Central memory CD8-positive, alpha-beta T cell (primary cell): ENCODE data around the gene KIAA1671.
A peak's percentile ranks its signal among the peaks of the same experiment; 100 is the strongest.

Experiments
- ATAC-seq: fragments of 150-1000 bp; cut with Tn5 transposase; replicated peaks from 2 replicates; pipeline ENCODE4 v1.10.0; 2022; ENCODE audit warnings: mild to moderate bottlenecking, moderate FRiP score, moderate number of reproducible peaks; ENCODE audit not compliant: poor library complexity, severe bottlenecking; ENCODE audit errors: extremely low read depth
- DNase-seq, 2 donors: peaks; one replicate each; pipeline ENCODE4 v3.0.0; 2021; ENCODE audit warnings: low spot score in 2 of 2
- H3K27ac Mint-ChIP-seq: one replicate; pipeline ENCODE4 v1.8.0; 2022; ENCODE audit warnings: low read depth, mild to moderate bottlenecking, moderate library complexity, mixed read lengths
- H3K27me3 Mint-ChIP-seq: one replicate; pipeline ENCODE4 v1.8.0; 2022; ENCODE audit warnings: mixed read lengths
- H3K36me3 Mint-ChIP-seq: one replicate; pipeline ENCODE4 v1.8.0; 2022; ENCODE audit warnings: mild to moderate bottlenecking, moderate library complexity, mixed read lengths; ENCODE audit not compliant: insufficient read depth
- H3K4me1 Mint-ChIP-seq: one replicate; pipeline ENCODE4 v1.8.0; 2022; ENCODE audit warnings: mixed read lengths
- H3K4me3 Mint-ChIP-seq: one replicate; pipeline ENCODE4 v1.8.0; 2022; ENCODE audit warnings: mild to moderate bottlenecking, moderate library complexity, mixed read lengths
- H3K9me3 Mint-ChIP-seq: one replicate; pipeline ENCODE4 v1.8.0; 2022; ENCODE audit warnings: mixed read lengths

Gene KIAA1671

GRCh38 chr22:24938741-24939341 is 13.7 kb upstream of the KIAA1671 start:
- H3K9me3 Mint-ChIP-seq = no peaks in the 10 kb centered on the region
- DNase-seq = peak in 1 of 2 donors; percentile 13
- H3K36me3 Mint-ChIP-seq = peaks cover 4% of the 10 kb centered on the region
- H3K4me1 Mint-ChIP-seq = no peaks in the 10 kb centered on the region
- no peak overlapping the region for H3K4me3 Mint-ChIP-seq
- ATAC-seq = peak; percentile 28
- H3K27ac Mint-ChIP-seq = no peak overlapping the region
- no peaks in the 10 kb centered on the region for H3K27me3 Mint-ChIP-seq

- Mint-ChIP-seq H3K9me3 (no peaks in the 10 kb centered on the region), H3K4me3 (no peak overlapping the region), H3K27ac (no peak overlapping the region), H3K27me3 (peaks cover 25% of the 10 kb centered on the region), H3K4me1 (no peaks in the 10 kb centered on the region), H3K36me3 (peaks cover 4% of the 10 kb centered on the region)
- ATAC-seq (no peak), DNase-seq (no peak)
These were observed 10.2 kb upstream of the KIAA1671 start for GRCh38 chr22:24942301-24942700.

DNA sequence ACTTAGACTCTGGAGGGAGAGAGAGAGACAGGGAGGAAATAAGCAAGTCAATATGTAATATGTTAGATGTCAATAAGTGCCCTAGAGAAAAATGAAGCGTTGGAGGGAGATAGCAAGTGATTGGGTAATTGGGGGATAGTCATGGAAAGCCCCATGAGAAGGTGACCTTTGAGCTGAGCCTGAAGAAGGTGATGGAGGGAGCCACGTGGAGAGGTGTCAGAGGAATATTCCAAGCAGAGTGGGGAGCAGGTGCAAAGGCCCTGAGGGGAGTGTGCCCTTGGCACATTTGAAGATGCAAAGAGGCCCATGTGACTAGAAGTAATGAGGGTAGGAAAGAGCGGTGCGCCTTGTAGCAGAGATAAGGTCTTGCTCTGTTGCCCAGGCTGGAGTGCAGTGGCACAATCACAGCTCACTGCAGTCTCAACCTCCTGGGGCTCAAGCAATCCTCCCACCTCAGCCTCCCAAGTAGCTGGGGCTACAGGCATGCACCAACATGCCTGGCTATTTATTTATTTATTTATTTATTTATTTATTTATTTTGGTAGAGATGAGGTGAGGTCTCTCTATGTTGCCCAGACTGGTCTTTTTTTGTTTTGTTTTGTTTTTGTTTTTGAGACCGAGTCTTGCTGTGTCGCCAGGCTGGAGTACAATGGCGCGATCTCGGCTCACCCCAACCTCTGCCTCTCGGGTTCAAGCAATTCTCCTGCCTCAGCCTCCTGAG is 8.1 kb upstream of the KIAA1671 start:
- H3K4me3 Mint-ChIP-seq = no peak overlapping the region
- no peak overlapping the region for H3K27ac Mint-ChIP-seq
- no peaks in the 10 kb centered on the region for H3K36me3 Mint-ChIP-seq
- no peaks in the 10 kb centered on the region for H3K9me3 Mint-ChIP-seq
- no peaks in the 10 kb centered on the region for H3K4me1 Mint-ChIP-seq
- ATAC-seq (no peak), DNase-seq (no peak)
- H3K27me3 Mint-ChIP-seq = peaks cover 45% of the 10 kb centered on the region

DNA sequence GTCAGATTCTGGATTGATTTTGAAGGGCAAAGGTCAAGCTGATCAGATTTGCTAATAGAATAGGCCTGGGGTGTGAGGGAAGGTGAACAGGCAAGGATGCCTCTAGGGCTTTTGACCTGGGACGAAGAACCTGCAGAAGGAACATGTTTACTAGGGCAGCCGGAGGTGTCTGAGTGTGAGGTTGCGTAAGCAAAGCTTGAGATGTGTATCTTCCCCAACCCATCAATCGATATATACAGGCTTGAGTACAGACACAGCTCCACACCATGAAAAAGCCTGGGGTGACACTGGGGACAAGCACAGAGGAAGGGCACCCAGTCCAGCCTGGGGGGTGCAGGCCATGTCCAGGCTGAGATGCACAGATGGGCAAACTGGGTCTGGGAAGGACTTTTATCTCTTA is 7.1 kb upstream of the KIAA1671 start:
- Mint-ChIP-seq H3K4me1 (peaks cover 5% of the 10 kb centered on the region), H3K4me3 (no peak overlapping the region), H3K27ac (no peak overlapping the region), H3K36me3 (no peaks in the 10 kb centered on the region), H3K27me3 (peaks cover 56% of the 10 kb centered on the region), H3K9me3 (no peaks in the 10 kb centered on the region)
- ATAC-seq (no peak), DNase-seq (no peak)

DNA sequence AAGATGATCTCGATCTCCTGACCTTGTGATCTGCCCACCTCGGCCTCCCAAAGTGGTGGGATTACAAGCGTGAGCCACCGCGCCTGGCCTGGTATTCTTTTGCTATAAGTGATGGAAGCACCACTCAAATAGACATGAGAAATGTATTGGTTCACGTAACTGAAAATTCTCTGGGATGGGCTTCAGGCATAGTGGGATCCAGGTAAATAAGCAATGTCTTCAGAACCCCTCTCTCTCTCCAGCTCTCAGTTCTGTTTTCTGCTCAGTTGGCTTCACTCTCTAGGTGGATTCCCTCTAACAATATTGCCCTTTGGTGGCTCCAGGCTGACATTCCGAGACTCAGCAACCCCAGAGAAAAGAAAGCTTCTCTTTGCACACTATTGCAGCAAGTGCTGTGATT is 5.1 kb upstream of the KIAA1671 start:
- H3K36me3 Mint-ChIP-seq = peaks cover 3% of the 10 kb centered on the region
- H3K27me3 Mint-ChIP-seq = peaks cover 71% of the 10 kb centered on the region
- peaks cover 17% of the 10 kb centered on the region for H3K4me1 Mint-ChIP-seq
- DNase-seq (no peak), ATAC-seq (no peak)
- no peak overlapping the region for H3K4me3 Mint-ChIP-seq
- H3K27ac Mint-ChIP-seq = no peak overlapping the region
- no peaks in the 10 kb centered on the region for H3K9me3 Mint-ChIP-seq

- H3K4me3 Mint-ChIP-seq = no peak overlapping the region
- H3K4me1 Mint-ChIP-seq = peaks cover 18% of the 10 kb centered on the region
- peaks cover 71% of the 10 kb centered on the region for H3K27me3 Mint-ChIP-seq
- ATAC-seq = no peak
- no peaks in the 10 kb centered on the region for H3K9me3 Mint-ChIP-seq
- H3K27ac Mint-ChIP-seq = no peak overlapping the region
- peaks cover 3% of the 10 kb centered on the region for H3K36me3 Mint-ChIP-seq
- no peak for DNase-seq
These were observed 4.6 kb upstream of the KIAA1671 start for GRCh38 chr22:24947881-24948280.

- Mint-ChIP-seq H3K36me3 (peaks cover 3% of the 10 kb centered on the region), H3K9me3 (no peaks in the 10 kb centered on the region), H3K4me3 (no peak overlapping the region), H3K27ac (no peak overlapping the region), H3K27me3 (peaks cover 71% of the 10 kb centered on the region), H3K4me1 (peaks cover 24% of the 10 kb centered on the region)
- DNase-seq = no peak
- no peak for ATAC-seq
These were observed 3.9 kb upstream of the KIAA1671 start for GRCh38 chr22:24948356-24949202.

GRCh38 chr22:24950272-24950902 is 2.1 kb upstream of the KIAA1671 start:
- H3K36me3 Mint-ChIP-seq = peaks cover 3% of the 10 kb centered on the region
- H3K4me1 Mint-ChIP-seq = peaks cover 32% of the 10 kb centered on the region
- no peaks in the 10 kb centered on the region for H3K9me3 Mint-ChIP-seq
- ATAC-seq (no peak), DNase-seq (no peak)
- H3K27ac Mint-ChIP-seq = no peak overlapping the region
- H3K27me3 Mint-ChIP-seq = peaks cover 64% of the 10 kb centered on the region
- H3K4me3 Mint-ChIP-seq = peak overlapping the region; percentile 30

DNA sequence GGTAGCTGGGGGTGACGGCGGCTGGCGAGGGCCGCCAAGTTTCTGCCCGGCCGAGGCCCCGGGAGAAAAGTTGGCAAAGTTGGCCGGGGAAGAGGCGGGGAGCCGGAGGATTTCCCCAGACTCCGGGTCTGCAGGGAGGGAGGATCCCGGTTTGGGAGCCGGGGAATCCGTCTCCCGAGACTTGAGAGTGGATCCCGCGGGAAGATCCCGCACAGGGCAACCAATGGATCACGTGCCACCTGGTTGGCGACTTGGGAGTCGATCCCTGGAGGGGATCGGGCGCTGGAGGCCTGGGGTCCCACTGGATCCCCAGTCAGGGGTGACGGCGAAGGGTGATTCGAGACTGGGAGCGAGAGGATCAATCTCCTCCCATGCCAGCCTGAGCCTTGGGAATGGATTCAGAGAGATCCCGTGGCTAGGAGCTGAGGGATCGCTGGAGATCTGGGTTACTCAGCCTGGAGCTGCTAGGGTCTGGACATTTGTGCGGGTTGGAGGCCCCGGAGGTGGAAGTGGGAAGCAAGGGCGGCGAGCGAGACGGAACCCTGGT is 394 bp downstream of the KIAA1671 start:
- H3K27ac Mint-ChIP-seq = peak overlapping the region; percentile 68
- H3K4me1 Mint-ChIP-seq = peaks cover 32% of the 10 kb centered on the region
- DNase-seq (peak in 1 of 2 donors; percentile 15), ATAC-seq (no peak)
- H3K4me3 Mint-ChIP-seq = peak overlapping the region; percentile 68
- no peaks in the 10 kb centered on the region for H3K9me3 Mint-ChIP-seq
- H3K36me3 Mint-ChIP-seq = peaks cover 3% of the 10 kb centered on the region
- peaks cover 41% of the 10 kb centered on the region for H3K27me3 Mint-ChIP-seq

- peak overlapping the region; percentile 68 for H3K27ac Mint-ChIP-seq
These were observed 1.0 kb downstream of the KIAA1671 start for GRCh38 chr22:24953384-24954113.

GRCh38 chr22:24954114-24954463 is 1.6 kb downstream of the KIAA1671 start:
- peak overlapping the region; percentile 68 for H3K4me3 Mint-ChIP-seq
- DNase-seq (no peak), ATAC-seq (no peak)
- peaks cover 29% of the 10 kb centered on the region for H3K27me3 Mint-ChIP-seq
- no peaks in the 10 kb centered on the region for H3K9me3 Mint-ChIP-seq
- peaks cover 32% of the 10 kb centered on the region for H3K4me1 Mint-ChIP-seq
- peaks cover 3% of the 10 kb centered on the region for H3K36me3 Mint-ChIP-seq
- no peak overlapping the region for H3K27ac Mint-ChIP-seq

More at GRCh38 chr22:24953384-24954113, 1.0 kb downstream of the KIAA1671 start:
- ATAC-seq (no peak), DNase-seq (no peak)
- Mint-ChIP-seq H3K36me3 (peaks cover 3% of the 10 kb centered on the region), H3K27me3 (peaks cover 34% of the 10 kb centered on the region), H3K4me3 (peak overlapping the region; percentile 68), H3K4me1 (peaks cover 32% of the 10 kb centered on the region), H3K9me3 (no peaks in the 10 kb centered on the region)

DNA sequence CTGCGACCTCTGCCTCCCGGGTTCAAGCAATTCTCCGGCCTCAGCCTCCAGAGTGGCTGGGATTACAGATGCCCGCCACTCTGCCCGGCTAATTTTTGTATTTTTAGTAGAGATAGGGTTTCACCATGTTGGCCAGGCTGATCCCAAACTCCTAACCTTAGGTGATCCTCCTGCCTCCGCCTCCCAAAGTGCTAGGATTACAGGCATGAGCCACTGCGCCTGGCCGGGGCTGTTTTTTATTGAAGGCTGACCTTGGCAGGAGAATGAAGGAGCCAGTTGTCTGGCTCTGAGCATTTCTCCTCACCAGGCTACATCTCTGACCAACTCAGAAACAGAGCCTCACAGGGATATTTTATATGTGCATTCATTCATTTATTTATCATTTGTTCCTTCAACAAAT is 2.3 kb downstream of the KIAA1671 start:
- Mint-ChIP-seq H3K36me3 (peaks cover 3% of the 10 kb centered on the region), H3K9me3 (no peaks in the 10 kb centered on the region), H3K4me3 (no peak overlapping the region), H3K27ac (no peak overlapping the region), H3K4me1 (peaks cover 32% of the 10 kb centered on the region), H3K27me3 (peaks cover 21% of the 10 kb centered on the region)
- no peak for ATAC-seq
- DNase-seq = no peak
